Uterus (tissue), 4 donors: ENCODE measurements around the gene UBTF. TPM values are rescaled to one million over a fixed set of nuclear protein-coding genes. Genes with fewer than 3 reads are reported as not detected.
A peak's percentile ranks its signal among the peaks of the same experiment; 100 is the strongest.
"Not testable (repeated sequence)": the region's sequence is repeated elsewhere in the genome, so short reads cannot be mapped to it uniquely, and the experiment has no call there.

ENCODE experiments used
- DNase-seq, 2 donors: peaks; one replicate each; pipeline ENCODE4 v3.0.0-alpha.2; 2019 to 2020
- H3K27ac ChIP-seq, 2 donors: fragments of 200-600 bp; sonication (generic); 1 replicate in 1 of 2; 2 replicates in 1 of 2; pipeline ENCODE4 v1.5.1; 2016 to 2018
- H3K27me3 ChIP-seq, 2 donors: fragments of 200-600 bp; sonication (generic); one replicate each; pipeline ENCODE4 v1.5.1; 2018 to 2019; ENCODE audit warnings: control low read depth in 1 of 2
- H3K36me3 ChIP-seq, 2 donors: fragments of 200-600 bp; sonication (generic); one replicate each; pipeline ENCODE4 v1.5.1; 2019; ENCODE audit warnings: control low read depth in 1 of 2
- H3K4me1 ChIP-seq, 2 donors: fragments of 200-600 bp; sonication (generic); one replicate each; pipeline ENCODE4 v1.5.1; 2018 to 2019; ENCODE audit warnings: control low read depth in 1 of 2
- H3K4me3 ChIP-seq, 2 donors: fragments of 200-600 bp; sonication (generic); 1 replicate in 1 of 2; 2 replicates in 1 of 2; pipeline ENCODE4 v1.5.1; 2018 to 2019; ENCODE audit warnings: mild to moderate bottlenecking in 1 of 2
- H3K9me3 ChIP-seq, 2 donors: fragments of 200-600 bp; sonication (generic); one replicate each; pipeline ENCODE4 v1.5.1; 2019; ENCODE audit warnings: control low read depth in 1 of 2
- POLR2A ChIP-seq, 2 donors: fragments of 450-650 bp; IDR thresholded peaks; one replicate each; pipeline ENCODE4 v1.6.1; 2016; ENCODE audit warnings: antibody characterized with exemption in 2 of 2, mild to moderate bottlenecking in 1 of 2, moderate library complexity in 1 of 2
- intact Hi-C: fragments of 100-400 bp; cut with DNase I; formaldehyde crosslinking; loops from one replicate; pipeline ENCODE4 v1.15.1; 2023; ENCODE audit warnings: low total_unique reads
- total RNA-seq, 4 donors: library from RNA; depleted of rRNA in 3 of 4; stranded (reverse); fragments of >200 nt in 3 of 4; gene quantifications; one replicate each; pipeline versions ENCODE4 v1.1.0 to v1.2.4, GENCODE V29; 2014 to 2023
- TF ChIP-seq, protein P1 (sequence below), 4 experiments: fragments of 200-600 bp in 2 of 4; fragments of 450-650 bp in 2 of 4; sonication (generic) in 2 of 4; IDR thresholded peaks; one replicate each; pipeline ENCODE4 v1.5.1; 2016 to 2019; ENCODE audit warnings: antibody characterized with exemption in 4 of 4, mild to moderate bottlenecking in 2 of 4, moderate library complexity in 1 of 4
- donor health status: DM: yes; HTN: yes; CAD: no.

Gene UBTF
- total RNA-seq, 4 donors from 2014 or later = 17.4 to 124 (median 72.9) TPM

DNA sequence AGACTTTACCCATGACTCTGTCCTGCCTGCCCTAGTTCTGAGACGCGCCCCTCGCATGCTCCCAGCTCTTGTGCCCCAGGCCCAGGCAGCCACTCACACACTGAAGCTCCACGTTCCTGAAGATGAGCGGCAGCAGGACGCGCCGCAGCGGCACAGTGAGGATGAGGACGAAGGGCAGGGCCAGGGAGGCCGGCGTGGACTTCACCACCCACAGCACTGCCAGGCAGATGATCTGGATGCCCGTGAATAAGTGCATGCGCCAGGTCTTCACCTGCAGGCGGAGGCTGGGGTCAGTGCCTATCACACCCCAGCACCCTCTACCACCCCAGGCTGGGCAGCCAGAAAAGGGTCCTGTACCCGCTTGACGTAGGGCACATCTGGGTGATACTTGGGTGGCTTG, 31.6 kb upstream of the UBTF start:
- Histone ChIP-seq H3K36me3 (no peaks in the 10 kb centered on the region), H3K27me3 (no peaks in the 10 kb centered on the region), H3K4me3 (no peak overlapping the region), H3K9me3 (no peaks in the 10 kb centered on the region), H3K4me1 (peaks cover 0 to 8% of the 10 kb centered on the region in 2 donors), H3K27ac (no peak overlapping the region)
- DNase-seq = no peak
- TF ChIP-seq POLR2A (IDR thresholded peaks at IDR 0.05) = no peak
- TF ChIP-seq, protein P1, sequence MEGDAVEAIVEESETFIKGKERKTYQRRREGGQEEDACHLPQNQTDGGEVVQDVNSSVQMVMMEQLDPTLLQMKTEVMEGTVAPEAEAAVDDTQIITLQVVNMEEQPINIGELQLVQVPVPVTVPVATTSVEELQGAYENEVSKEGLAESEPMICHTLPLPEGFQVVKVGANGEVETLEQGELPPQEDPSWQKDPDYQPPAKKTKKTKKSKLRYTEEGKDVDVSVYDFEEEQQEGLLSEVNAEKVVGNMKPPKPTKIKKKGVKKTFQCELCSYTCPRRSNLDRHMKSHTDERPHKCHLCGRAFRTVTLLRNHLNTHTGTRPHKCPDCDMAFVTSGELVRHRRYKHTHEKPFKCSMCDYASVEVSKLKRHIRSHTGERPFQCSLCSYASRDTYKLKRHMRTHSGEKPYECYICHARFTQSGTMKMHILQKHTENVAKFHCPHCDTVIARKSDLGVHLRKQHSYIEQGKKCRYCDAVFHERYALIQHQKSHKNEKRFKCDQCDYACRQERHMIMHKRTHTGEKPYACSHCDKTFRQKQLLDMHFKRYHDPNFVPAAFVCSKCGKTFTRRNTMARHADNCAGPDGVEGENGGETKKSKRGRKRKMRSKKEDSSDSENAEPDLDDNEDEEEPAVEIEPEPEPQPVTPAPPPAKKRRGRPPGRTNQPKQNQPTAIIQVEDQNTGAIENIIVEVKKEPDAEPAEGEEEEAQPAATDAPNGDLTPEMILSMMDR (IDR thresholded peaks at IDR 0.05) = no peak
- intact Hi-C loops = no loop called here

DNA sequence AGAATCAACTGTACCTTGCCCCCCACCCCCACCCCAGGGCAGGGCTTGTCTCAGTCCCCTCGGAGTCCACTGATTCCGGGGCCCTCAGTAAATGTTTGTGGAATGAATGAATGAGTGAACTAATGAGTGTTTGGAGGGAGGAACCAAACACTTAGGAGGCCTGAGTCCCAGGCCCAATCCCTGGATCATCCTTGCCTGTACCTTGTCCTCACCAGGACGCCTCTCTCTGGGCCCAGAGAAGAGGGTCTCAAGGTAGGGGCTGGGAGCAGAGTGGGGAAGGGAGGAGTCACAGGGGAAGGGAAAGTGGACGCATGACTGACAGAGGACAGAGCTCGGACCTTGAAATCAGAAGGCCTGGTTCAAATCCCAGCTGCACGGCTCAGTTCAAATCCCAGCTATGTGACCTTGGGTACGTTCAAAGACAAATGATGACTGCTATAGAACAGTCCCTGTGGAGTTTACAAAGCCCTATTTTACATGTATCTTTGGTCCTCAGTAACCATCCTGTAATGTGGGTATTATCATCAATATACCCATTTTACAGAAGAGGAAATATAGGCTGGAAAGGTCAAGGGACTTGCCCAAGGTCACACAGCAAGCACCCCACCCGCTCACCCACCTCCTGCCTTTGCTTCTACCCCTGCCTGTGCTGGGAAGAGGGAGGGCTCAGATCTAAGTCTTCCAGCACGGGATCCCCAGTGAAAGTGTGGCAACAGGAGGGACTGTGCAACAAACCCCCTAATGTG, 30.2 kb upstream of the UBTF start:
- H3K4me3 ChIP-seq = no peak overlapping the region
- intact Hi-C loops = no loop called here
- H3K27ac ChIP-seq = no peak overlapping the region
- no peaks in the 10 kb centered on the region for H3K9me3 ChIP-seq
- peaks cover 0 to 8% of the 10 kb centered on the region in 2 donors for H3K4me1 ChIP-seq
- DNase-seq = no peak
- H3K27me3 ChIP-seq = no peaks in the 10 kb centered on the region
- no peaks in the 10 kb centered on the region for H3K36me3 ChIP-seq
- TF ChIP-seq, protein P1 (IDR thresholded peaks at IDR 0.05) = no peak
- no peak for TF ChIP-seq POLR2A (IDR thresholded peaks at IDR 0.05)

DNA sequence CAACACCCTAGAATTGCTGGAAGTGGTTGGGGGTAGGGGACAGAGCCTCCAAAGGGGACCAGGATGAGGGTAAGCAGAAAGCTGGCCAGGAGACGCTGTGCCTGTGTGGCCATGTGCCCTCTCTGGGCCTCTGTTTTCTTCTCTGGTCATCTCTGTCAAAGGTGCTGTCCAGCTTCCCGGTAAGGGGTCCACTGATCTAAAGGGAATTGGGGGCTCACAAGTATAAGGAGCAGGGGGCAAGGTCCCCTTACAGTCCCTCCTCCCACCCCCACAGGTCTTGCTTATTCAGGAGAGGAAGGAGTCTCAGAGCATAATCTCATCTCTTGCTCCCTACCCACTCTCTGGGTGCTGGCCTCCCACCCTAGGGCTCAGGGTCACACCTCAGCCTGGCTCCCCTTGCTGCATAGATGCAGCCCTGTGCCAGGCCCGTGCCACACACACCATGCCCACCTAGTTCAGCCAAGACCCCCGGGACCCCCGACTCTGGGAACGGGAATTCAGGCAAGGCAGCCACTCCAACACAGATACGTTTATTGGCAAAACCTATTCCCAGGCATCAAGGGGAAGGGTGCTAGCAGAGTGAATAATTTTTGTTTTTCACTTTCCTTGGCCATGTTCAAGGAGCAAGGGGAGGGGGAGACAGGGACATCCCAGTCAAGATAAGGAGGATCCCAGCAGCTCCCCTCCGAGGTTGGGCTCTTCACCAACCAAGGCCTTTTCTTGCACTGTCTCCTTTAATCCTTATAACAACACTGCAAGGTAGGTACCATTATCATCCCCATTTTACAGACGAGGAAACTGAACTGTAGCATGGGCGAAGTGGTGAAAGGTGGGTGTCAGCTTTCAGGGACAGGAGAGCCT, 28.6 kb upstream of the UBTF start:
- Histone ChIP-seq H3K27ac (no peak overlapping the region), H3K36me3 (no peaks in the 10 kb centered on the region), H3K4me3 (no peak overlapping the region), H3K4me1 (peaks cover 0 to 8% of the 10 kb centered on the region in 2 donors), H3K27me3 (no peaks in the 10 kb centered on the region), H3K9me3 (no peaks in the 10 kb centered on the region)
- intact Hi-C loops = no loop called here
- TF ChIP-seq, protein P1 (IDR thresholded peaks at IDR 0.05) = no peak
- TF ChIP-seq POLR2A (IDR thresholded peaks at IDR 0.05) = no peak
- no peak for DNase-seq

DNA sequence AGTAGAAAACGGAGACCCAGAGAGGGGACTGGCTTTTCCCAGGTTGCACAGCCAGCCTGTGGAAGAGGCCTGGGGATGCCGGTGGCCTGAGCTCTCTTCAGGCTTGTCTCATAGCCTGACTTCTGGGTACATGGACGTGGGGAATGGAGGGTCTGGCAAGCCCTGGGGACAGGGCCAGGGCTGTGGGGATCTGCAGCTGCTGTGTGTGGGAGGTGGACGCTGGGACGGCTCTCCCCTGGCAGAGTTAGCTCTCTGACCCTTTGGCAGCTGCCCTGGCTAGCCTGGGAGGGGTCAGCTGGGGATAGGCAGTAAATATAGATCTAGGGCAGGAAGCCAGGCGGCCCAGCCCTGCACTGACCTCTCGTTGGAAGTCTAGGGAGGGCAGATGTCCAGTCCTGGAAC, 28.0 kb upstream of the UBTF start:
- peaks cover 0 to 8% of the 10 kb centered on the region in 2 donors for H3K4me1 ChIP-seq
- no peaks in the 10 kb centered on the region for H3K36me3 ChIP-seq
- peak in 1 of 2 donors; percentile 25 for DNase-seq
- TF ChIP-seq, protein P1 (IDR thresholded peaks at IDR 0.05) = no peak
- no peak for TF ChIP-seq POLR2A (IDR thresholded peaks at IDR 0.05)
- H3K4me3 ChIP-seq = no peak overlapping the region
- no peak overlapping the region for H3K27ac ChIP-seq
- no peaks in the 10 kb centered on the region for H3K27me3 ChIP-seq
- intact Hi-C loops = no loop called here
- no peaks in the 10 kb centered on the region for H3K9me3 ChIP-seq

DNA sequence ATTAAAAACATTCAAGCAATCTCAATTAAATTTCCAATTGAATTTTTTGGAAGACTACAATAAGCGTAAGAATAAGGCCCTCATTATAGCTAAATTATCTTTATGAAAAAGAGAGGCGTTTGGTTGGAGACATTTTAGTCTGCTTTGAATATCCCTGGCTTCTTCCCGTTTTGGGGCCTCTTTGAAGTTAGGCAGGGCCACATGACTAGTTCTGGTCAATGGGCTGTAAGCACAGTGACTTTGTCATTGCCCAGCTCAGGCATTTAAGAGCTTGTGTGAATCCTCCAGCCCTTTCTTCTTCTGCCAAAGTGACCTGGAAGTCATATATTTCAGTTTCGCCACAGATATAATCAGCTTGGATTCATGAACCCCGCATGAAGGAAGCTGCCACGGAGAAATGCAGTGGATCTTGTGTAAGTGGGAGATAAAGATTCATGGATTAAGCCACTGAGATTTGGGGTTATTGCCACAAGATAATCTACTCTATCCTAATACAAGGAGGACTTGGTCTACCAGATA, 21.7 kb upstream of the UBTF start:
- Histone ChIP-seq H3K4me1 (no peaks in the 10 kb centered on the region), H3K27me3 (no peaks in the 10 kb centered on the region), H3K27ac (no peak overlapping the region), H3K36me3 (no peaks in the 10 kb centered on the region), H3K4me3 (no peak overlapping the region), H3K9me3 (no peaks in the 10 kb centered on the region)
- intact Hi-C loops = no loop called here
- TF ChIP-seq POLR2A (IDR thresholded peaks at IDR 0.05) = no peak
- TF ChIP-seq, protein P1 (IDR thresholded peaks at IDR 0.05) = no peak
- no peak for DNase-seq

DNA sequence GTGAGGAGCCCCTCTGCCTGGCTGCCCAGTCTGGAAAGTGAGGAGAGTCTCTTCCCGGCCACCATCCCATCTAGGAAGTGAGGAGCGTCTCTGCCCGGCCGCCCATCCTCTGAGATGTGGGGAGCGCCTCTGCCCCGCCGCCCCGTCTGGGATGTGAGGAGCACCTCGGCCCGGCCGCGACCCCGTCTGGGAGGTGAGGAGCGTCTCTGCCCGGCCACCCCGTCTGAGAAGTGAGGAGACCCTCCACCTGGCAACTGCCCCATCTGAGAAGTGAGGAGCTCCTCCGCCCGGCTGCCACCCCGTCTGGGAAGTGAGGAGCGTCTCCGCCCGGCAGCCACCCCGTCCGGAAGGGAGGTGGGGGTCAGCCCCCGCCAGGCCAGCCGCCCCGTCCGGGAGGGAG, 18.4 kb upstream of the UBTF start:
- H3K27ac ChIP-seq, H3K36me3 ChIP-seq, DNase-seq, intact Hi-C loops, H3K4me1 ChIP-seq, H3K27me3 ChIP-seq, H3K9me3 ChIP-seq, H3K4me3 ChIP-seq: not testable (repeated sequence)
